ENCODE data around the gene ZNF512. TPM values are rescaled to one million over a fixed set of nuclear protein-coding genes. Genes with fewer than 3 reads are reported as not detected.

The ZNF512 gene
- total and polyA plus RNA-seq, 9 of the 15 experiments (the other 6 are each of a cell fraction or from before 2014, with no cell fraction given), result 24.7 to 101 (median 65.9) TPM

DNA sequence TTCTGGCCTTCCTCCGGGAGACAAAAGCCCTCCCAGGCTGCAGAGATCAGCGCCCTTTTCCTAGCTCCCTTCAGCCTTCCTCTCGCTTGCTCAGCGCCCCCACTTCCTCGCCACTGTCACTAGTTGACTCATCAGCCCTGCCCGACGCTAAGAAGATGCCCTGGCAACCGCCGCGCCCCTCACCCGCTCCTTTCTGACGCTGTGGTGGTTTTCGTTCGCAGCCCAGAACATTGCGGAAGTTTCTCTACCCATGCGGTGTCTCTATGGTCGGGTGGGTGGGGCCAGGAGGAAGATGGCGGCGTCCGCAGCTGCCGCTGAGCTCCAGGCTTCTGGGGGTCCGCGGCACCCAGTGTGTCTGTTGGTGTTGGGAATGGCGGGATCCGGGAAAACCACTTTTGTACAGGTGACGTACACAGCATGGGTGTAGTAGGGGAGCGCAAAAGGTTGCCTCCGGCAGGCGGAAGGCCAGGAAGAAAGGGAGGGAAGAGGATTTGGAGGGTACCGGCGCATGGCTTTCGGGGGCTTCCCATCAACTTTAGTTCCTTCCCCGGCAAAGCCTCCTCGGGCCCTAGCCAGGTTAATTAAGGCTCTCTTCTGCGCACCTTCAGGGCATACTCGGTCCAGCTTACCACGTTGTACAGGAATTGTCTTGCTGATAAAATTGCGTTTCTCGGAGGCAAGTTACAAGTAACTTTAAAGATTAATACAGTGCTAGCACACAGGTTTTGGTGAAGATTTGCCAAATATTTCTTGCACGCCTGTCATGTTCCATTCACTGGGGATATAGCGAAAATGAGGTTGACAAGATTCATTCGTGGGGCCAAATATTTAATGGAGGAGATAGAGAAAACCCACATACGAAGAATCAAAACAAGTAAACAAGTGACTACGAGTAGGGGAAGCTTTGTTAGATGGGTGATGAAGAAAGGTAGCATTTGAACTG is 46.2 kb downstream of the ZNF512 start, which contains the start of the genes CCDC121 and GPN1 (continued):
- TF ChIP-seq, protein P1, sequence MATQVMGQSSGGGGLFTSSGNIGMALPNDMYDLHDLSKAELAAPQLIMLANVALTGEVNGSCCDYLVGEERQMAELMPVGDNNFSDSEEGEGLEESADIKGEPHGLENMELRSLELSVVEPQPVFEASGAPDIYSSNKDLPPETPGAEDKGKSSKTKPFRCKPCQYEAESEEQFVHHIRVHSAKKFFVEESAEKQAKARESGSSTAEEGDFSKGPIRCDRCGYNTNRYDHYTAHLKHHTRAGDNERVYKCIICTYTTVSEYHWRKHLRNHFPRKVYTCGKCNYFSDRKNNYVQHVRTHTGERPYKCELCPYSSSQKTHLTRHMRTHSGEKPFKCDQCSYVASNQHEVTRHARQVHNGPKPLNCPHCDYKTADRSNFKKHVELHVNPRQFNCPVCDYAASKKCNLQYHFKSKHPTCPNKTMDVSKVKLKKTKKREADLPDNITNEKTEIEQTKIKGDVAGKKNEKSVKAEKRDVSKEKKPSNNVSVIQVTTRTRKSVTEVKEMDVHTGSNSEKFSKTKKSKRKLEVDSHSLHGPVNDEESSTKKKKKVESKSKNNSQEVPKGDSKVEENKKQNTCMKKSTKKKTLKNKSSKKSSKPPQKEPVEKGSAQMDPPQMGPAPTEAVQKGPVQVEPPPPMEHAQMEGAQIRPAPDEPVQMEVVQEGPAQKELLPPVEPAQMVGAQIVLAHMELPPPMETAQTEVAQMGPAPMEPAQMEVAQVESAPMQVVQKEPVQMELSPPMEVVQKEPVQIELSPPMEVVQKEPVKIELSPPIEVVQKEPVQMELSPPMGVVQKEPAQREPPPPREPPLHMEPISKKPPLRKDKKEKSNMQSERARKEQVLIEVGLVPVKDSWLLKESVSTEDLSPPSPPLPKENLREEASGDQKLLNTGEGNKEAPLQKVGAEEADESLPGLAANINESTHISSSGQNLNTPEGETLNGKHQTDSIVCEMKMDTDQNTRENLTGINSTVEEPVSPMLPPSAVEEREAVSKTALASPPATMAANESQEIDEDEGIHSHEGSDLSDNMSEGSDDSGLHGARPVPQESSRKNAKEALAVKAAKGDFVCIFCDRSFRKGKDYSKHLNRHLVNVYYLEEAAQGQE (IDR thresholded peaks at IDR 0.05; ENCODE audit: borderline replicate concordance), result no peak
- TF ChIP-seq, protein P1 (CRISPR knock-in tag; IDR thresholded peaks at IDR 0.05; ENCODE audit: low read depth), result no peak
- no peak for TF ChIP-seq BRD9 (IDR thresholded peaks at IDR 0.05; ENCODE audit: low read depth, partially characterized antibody)
- TF ChIP-seq TEAD4 (IDR thresholded peaks at IDR 0.05; ENCODE audit: low read length), result no peak
- TF ChIP-seq TEAD4 (CRISPR knock-in tag; IDR thresholded peaks at IDR 0.05; ENCODE audit: borderline replicate concordance), result no peak
- peak; percentile 89 for TF ChIP-seq SIN3B (IDR thresholded peaks at IDR 0.05; ENCODE audit: low read depth)
- peak; percentile 98 for TF ChIP-seq TAF9B (IDR thresholded peaks at IDR 0.05; ENCODE audit: partially characterized antibody)
- TF ChIP-seq, protein P2, sequence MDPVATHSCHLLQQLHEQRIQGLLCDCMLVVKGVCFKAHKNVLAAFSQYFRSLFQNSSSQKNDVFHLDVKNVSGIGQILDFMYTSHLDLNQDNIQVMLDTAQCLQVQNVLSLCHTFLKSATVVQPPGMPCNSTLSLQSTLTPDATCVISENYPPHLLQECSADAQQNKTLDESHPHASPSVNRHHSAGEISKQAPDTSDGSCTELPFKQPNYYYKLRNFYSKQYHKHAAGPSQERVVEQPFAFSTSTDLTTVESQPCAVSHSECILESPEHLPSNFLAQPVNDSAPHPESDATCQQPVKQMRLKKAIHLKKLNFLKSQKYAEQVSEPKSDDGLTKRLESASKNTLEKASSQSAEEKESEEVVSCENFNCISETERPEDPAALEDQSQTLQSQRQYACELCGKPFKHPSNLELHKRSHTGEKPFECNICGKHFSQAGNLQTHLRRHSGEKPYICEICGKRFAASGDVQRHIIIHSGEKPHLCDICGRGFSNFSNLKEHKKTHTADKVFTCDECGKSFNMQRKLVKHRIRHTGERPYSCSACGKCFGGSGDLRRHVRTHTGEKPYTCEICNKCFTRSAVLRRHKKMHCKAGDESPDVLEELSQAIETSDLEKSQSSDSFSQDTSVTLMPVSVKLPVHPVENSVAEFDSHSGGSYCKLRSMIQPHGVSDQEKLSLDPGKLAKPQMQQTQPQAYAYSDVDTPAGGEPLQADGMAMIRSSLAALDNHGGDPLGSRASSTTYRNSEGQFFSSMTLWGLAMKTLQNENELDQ (CRISPR knock-in tag; IDR thresholded peaks at IDR 0.05; ENCODE audit: borderline replicate concordance), result peak; percentile 8; the same call in 1 of the 2 replicates
- TF ChIP-seq POLR2A (conservative IDR thresholded peaks at IDR 0.05), result peak; percentile 96
- peak; percentile 86 for TF ChIP-seq POLR2AphosphoS5 (IDR thresholded peaks at IDR 0.05; ENCODE audit: control insufficient read depth, insufficient read depth, low read depth, low read length)
- peak; percentile 52; the same call in 1 of the 2 replicates for TF ChIP-seq MTA1 (IDR thresholded peaks at IDR 0.05; ENCODE audit: borderline replicate concordance)
- no peak for TF ChIP-seq ELF4 (CRISPR knock-in tag; IDR thresholded peaks at IDR 0.05)
- TF ChIP-seq GTF2F1 (IDR thresholded peaks at IDR 0.05; ENCODE audit: low read depth, low read length), result no peak
- no peak for TF ChIP-seq ZNF3 (CRISPR knock-in tag; IDR thresholded peaks at IDR 0.05)
- TF ChIP-seq, protein P3, sequence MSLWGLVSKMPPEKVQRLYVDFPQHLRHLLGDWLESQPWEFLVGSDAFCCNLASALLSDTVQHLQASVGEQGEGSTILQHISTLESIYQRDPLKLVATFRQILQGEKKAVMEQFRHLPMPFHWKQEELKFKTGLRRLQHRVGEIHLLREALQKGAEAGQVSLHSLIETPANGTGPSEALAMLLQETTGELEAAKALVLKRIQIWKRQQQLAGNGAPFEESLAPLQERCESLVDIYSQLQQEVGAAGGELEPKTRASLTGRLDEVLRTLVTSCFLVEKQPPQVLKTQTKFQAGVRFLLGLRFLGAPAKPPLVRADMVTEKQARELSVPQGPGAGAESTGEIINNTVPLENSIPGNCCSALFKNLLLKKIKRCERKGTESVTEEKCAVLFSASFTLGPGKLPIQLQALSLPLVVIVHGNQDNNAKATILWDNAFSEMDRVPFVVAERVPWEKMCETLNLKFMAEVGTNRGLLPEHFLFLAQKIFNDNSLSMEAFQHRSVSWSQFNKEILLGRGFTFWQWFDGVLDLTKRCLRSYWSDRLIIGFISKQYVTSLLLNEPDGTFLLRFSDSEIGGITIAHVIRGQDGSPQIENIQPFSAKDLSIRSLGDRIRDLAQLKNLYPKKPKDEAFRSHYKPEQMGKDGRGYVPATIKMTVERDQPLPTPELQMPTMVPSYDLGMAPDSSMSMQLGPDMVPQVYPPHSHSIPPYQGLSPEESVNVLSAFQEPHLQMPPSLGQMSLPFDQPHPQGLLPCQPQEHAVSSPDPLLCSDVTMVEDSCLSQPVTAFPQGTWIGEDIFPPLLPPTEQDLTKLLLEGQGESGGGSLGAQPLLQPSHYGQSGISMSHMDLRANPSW (CRISPR knock-in tag; IDR thresholded peaks at IDR 0.05), result no peak

All from K562 (cell line).